Astrocyte (in vitro differentiated cells and primary cell): ENCODE results near the gene ENHO.

ENCODE experiments used
- EZH2 ChIP-seq: IDR thresholded peaks from 2 replicates; pipeline ENCODE4 v1.6.1; 2012; ENCODE audit warnings: mild to moderate bottlenecking, low read length, inconsistent platforms; ENCODE audit not compliant: insufficient read depth
- TF ChIP-seq, protein P1 (sequence below): IDR thresholded peaks from 2 replicates; pipeline ENCODE4 v1.5.1; 2011; ENCODE audit warnings: low read depth, mild to moderate bottlenecking, inconsistent platforms, low read length, moderate library complexity; ENCODE audit not compliant: insufficient read depth

GRCh38 chr9:34513567-34514214 lies 9.1 kb downstream of the ENHO start:
- TF ChIP-seq, protein P1, sequence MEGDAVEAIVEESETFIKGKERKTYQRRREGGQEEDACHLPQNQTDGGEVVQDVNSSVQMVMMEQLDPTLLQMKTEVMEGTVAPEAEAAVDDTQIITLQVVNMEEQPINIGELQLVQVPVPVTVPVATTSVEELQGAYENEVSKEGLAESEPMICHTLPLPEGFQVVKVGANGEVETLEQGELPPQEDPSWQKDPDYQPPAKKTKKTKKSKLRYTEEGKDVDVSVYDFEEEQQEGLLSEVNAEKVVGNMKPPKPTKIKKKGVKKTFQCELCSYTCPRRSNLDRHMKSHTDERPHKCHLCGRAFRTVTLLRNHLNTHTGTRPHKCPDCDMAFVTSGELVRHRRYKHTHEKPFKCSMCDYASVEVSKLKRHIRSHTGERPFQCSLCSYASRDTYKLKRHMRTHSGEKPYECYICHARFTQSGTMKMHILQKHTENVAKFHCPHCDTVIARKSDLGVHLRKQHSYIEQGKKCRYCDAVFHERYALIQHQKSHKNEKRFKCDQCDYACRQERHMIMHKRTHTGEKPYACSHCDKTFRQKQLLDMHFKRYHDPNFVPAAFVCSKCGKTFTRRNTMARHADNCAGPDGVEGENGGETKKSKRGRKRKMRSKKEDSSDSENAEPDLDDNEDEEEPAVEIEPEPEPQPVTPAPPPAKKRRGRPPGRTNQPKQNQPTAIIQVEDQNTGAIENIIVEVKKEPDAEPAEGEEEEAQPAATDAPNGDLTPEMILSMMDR: no peak
- TF ChIP-seq EZH2: no peak
